ENCODE data around the gene PDE4A. TPM values are rescaled to one million over a fixed set of nuclear protein-coding genes. Genes with fewer than 3 reads are reported as not detected.

PDE4A gene
- polyA plus RNA-seq, 3 donors = 4.7 to 14.8 (median 5.8) TPM

GRCh38 chr19:10503002-10503789 is 82.9 kb downstream of the PDE4A start, which contains the start of gene KEAP1:
Gene KEAP1, minus strand, starts transcription at chr19:10503356. Its CDS starts 3,323 bp downstream, at chr19:10500033.
- Mint-ChIP-seq H3K36me3 (peaks cover 16 to 22% of the 10 kb centered on the region in 2 donors), H3K27me3 (ENCODE audit: low read depth in 3 of 3) (peaks cover 0 to 5% (median 2%) of the 10 kb centered on the region in 3 donors), H3K4me3 (peak within 1 kb of the TSS; percentile 88 to 95), H3K27ac (peak within 1 kb of the TSS; percentile 89 to 96 (median 93)), H3K4me1 (peaks cover 33% of the 10 kb centered on the region), H3K9me3 (no peaks in the 10 kb centered on the region)
- Histone ChIP-seq H4K20me1 (ENCODE audit: insufficient read depth, low read length) (peaks cover 19% of the 10 kb centered on the region), H3K9ac (ENCODE audit: insufficient read depth, low read length, poor library complexity, severe bottlenecking) (peak within 1 kb of the TSS; percentile 92), H3K4me3 (replicated peaks in 1 of 3; ENCODE audit: low read depth in 2 of 3, low read length in 3 of 3) (peak within 1 kb of the TSS; percentile 89 to 99 (median 91)), H3K4me2 (replicated peaks; ENCODE audit: extremely low read depth, low read length, poor library complexity, severe bottlenecking) (peak within 1 kb of the TSS; percentile 81), H3K27ac (ENCODE audit: low read depth in 1 of 2, low read length in 2 of 2) (peak within 1 kb of the TSS; percentile 88 to 89), H3K27me3 (ENCODE audit: control insufficient read depth in 2 of 2, insufficient read depth in 2 of 2, low read length in 2 of 2) (no peaks in the 10 kb centered on the region), H3K36me3 (replicated peaks in 1 of 2; ENCODE audit: control insufficient read depth in 1 of 2, insufficient read depth in 2 of 2, low read length in 2 of 2) (peaks cover 14 to 21% of the 10 kb centered on the region in 2 donors), H2AFZ (ENCODE audit: insufficient read depth, low read depth, low read length, poor library complexity, severe bottlenecking) (peak within 1 kb of the TSS; percentile 99), H3K4me1 (ENCODE audit: control insufficient read depth in 1 of 2, insufficient read depth in 2 of 2, low read length in 2 of 2) (peaks cover 14 to 28% of the 10 kb centered on the region in 2 donors), H3K9me3 (replicated peaks in 1 of 2; ENCODE audit: control insufficient read depth in 1 of 2, insufficient read depth in 1 of 2, low read length in 2 of 2) (no peaks in the 10 kb centered on the region), H3K79me2 (ENCODE audit: insufficient read depth, low read length) (peaks cover 51% of the 10 kb centered on the region)
- WGBS (ENCODE audit: insufficient coverage) = 0% methylated on average over 56 of the region's 73 CpGs
- peak in 1 of 3 donors; percentile 2 for DNase-seq
- TF ChIP-seq CTCF (IDR thresholded peaks at IDR 0.05) = no peak
- intact Hi-C loops (cut with micrococcal nuclease) = loop anchor here (5.0 to 10.0 kb wide), 3 partner anchors 192 to 568 kb away; partner anchors contain the start of gene OLFM2 (in 1 of the 2)

GRCh38 chr19:10505583-10506229 is 85.4 kb downstream of the PDE4A start:
- H3K4me2 ChIP-seq (replicated peaks; ENCODE audit: extremely low read depth, low read length, poor library complexity, severe bottlenecking) = peak overlapping the region; percentile 31
- H3K4me1 Mint-ChIP-seq = peaks cover 18% of the 10 kb centered on the region

More at GRCh38 chr19:10505583-10506229, 85.4 kb downstream of the PDE4A start:
- 15% methylated on average over 11 of the region's 17 CpGs for WGBS (ENCODE audit: insufficient coverage)
- H4K20me1 ChIP-seq (ENCODE audit: insufficient read depth, low read length) = no peaks in the 10 kb centered on the region
- H3K27ac ChIP-seq (ENCODE audit: low read depth in 1 of 2, low read length in 2 of 2) = no peak overlapping the region
- H3K9me3 ChIP-seq (replicated peaks in 1 of 2; ENCODE audit: control insufficient read depth in 1 of 2, insufficient read depth in 1 of 2, low read length in 2 of 2) = no peaks in the 10 kb centered on the region
- intact Hi-C loops (cut with micrococcal nuclease) = loop anchor here (5.0 to 10.0 kb wide), 3 partner anchors 57 to 571 kb away; partner anchors contain the start of gene OLFM2 (in 1 of the 2)
- peak; percentile 87 for TF ChIP-seq CTCF (IDR thresholded peaks at IDR 0.05)
- H3K9ac ChIP-seq (ENCODE audit: insufficient read depth, low read length, poor library complexity, severe bottlenecking) = no peak overlapping the region
- Mint-ChIP-seq H3K9me3 (no peaks in the 10 kb centered on the region), H3K4me3 (no peak overlapping the region), H3K27me3 (ENCODE audit: low read depth in 3 of 3) (peaks cover 2% of the 10 kb centered on the region in 3 donors), H3K27ac (peak overlapping the region in 2 of 7 donors; percentile 7 to 25), H3K36me3 (no peaks in the 10 kb centered on the region)
- no peaks in the 10 kb centered on the region for H3K27me3 ChIP-seq (ENCODE audit: control insufficient read depth in 2 of 2, insufficient read depth in 2 of 2, low read length in 2 of 2)
- H2AFZ ChIP-seq (ENCODE audit: insufficient read depth, low read depth, low read length, poor library complexity, severe bottlenecking) = peak overlapping the region; percentile 5
- no peak overlapping the region for H3K4me3 ChIP-seq (replicated peaks in 1 of 3; ENCODE audit: low read depth in 2 of 3, low read length in 3 of 3)
- peaks cover 25% of the 10 kb centered on the region for H3K79me2 ChIP-seq (ENCODE audit: insufficient read depth, low read length)
- H3K4me1 ChIP-seq (ENCODE audit: control insufficient read depth in 1 of 2, insufficient read depth in 2 of 2, low read length in 2 of 2) = peaks cover 18 to 28% of the 10 kb centered on the region in 2 donors
- H3K36me3 ChIP-seq (replicated peaks in 1 of 2; ENCODE audit: control insufficient read depth in 1 of 2, insufficient read depth in 2 of 2, low read length in 2 of 2) = no peaks in the 10 kb centered on the region
- peak; percentile 60 to 73 (median 63) for DNase-seq
